Transverse colon (tissue), 4 donors: ENCODE data around the gene ZMAT5. TPM values are rescaled to one million over a fixed set of nuclear protein-coding genes. Genes with fewer than 3 reads are reported as not detected.

ENCODE experiments used
- DNase-seq: peaks from one replicate; pipeline ENCODE4 v3.0.0-alpha.2; 2019
- H3K27ac ChIP-seq, 4 donors: fragments of 200-600 bp; sonication (generic); 2 replicates each; pipeline ENCODE4 v1.5.1; 2016 to 2018; ENCODE audit warnings: inconsistent platforms in 4 of 4
- H3K27me3 ChIP-seq: fragments of 200-600 bp; sonication (generic); 2 replicates; pipeline ENCODE4 v1.5.1; 2017; ENCODE audit warnings: inconsistent platforms
- H3K36me3 ChIP-seq, 4 donors: fragments of 200-600 bp; sonication (generic); 2 replicates each; pipeline ENCODE4 v1.5.1; 2017 to 2019; ENCODE audit warnings: inconsistent platforms in 4 of 4
- H3K4me1 ChIP-seq, 4 donors: fragments of 200-600 bp; sonication (generic); 2 replicates each; pipeline ENCODE4 v1.5.1; 2017 to 2020; ENCODE audit warnings: inconsistent platforms in 4 of 4
- H3K4me3 ChIP-seq, 4 donors: fragments of 200-600 bp; sonication (generic); 1 replicate in 1 of 4; 2 replicates in 3 of 4; pipeline versions ENCODE4 v1.5.1 to v1.6.1; 2017 to 2019; ENCODE audit warnings: inconsistent platforms in 4 of 4
- H3K9me3 ChIP-seq, 2 donors: fragments of 200-600 bp; sonication (generic); 2 replicates each; pipeline ENCODE4 v1.5.1; 2017 to 2019; ENCODE audit warnings: inconsistent platforms in 2 of 2
- CTCF ChIP-seq, 5 experiments: fragments of 200-600 bp in 3 of 5; fragments of 450-650 bp in 2 of 5; sonication (generic) in 3 of 5; IDR thresholded peaks; 1 replicate in 2 of 5; 2 replicates in 3 of 5; pipeline ENCODE4 v1.5.1; 2016 to 2017; ENCODE audit warnings: antibody characterized with exemption in 5 of 5, inconsistent platforms in 3 of 5, mild to moderate bottlenecking in 2 of 5, moderate library complexity in 1 of 5
- EP300 ChIP-seq: sonication (generic); formaldehyde crosslinking; IDR thresholded peaks from one replicate; pipeline ENCODE4 v1.6.1; 2017; ENCODE audit warnings: antibody characterized with exemption, low read depth
- POLR2A ChIP-seq: fragments of 450-650 bp; IDR thresholded peaks from one replicate; pipeline ENCODE4 v1.6.1; 2016; ENCODE audit warnings: antibody characterized with exemption, mild to moderate bottlenecking, moderate library complexity
- POLR2AphosphoS5 ChIP-seq, 3 donors: sonication (generic); formaldehyde crosslinking; IDR thresholded peaks; one replicate each; pipeline ENCODE4 v1.6.1; 2016; ENCODE audit warnings: antibody characterized with exemption in 3 of 3
- WGBS, 2 donors: methylation state at CpG; one replicate each; pipeline ENCODE4 v1.1.5; 2018; ENCODE audit warnings: low coverage in 1 of 2; 5-methylcytosine and 5-hydroxymethylcytosine counted together
- in situ Hi-C, 4 donors: fragments of 200-750 bp; cut with MboI; loops; one replicate each; pipeline versions ENCODE4 v1.15.0 to v1.15.1; 2017; ENCODE audit warnings: low sequenced_read_pairs in 3 of 4, low pct_ligation_motif_present in 1 of 4, low pct_unique_long_range_greater_than_20kb in 1 of 4
- intact Hi-C: fragments of 100-400 bp; cut with DNase I; formaldehyde crosslinking; loops from one replicate; pipeline ENCODE4 v1.15.1; 2023; ENCODE audit warnings: low total_unique reads
- total RNA-seq, 4 donors: library from RNA; depleted of rRNA; stranded (reverse); fragments of >200 nt; gene quantifications; one replicate each; pipeline ENCODE4 v1.1.0, GENCODE V29; 2016

ZMAT5 gene
- total RNA-seq, 4 donors from 2014 or later: 13.8 to 20.2 (median 19.1) TPM; not detected in 1

- 33 to 72% methylated on average over 3 to 15 of the region's 16 CpGs for WGBS, 2 donors
- Histone ChIP-seq H3K4me1 (peaks cover 0 to 10% (median 5%) of the 10 kb centered on the region in 4 donors), H3K27me3 (peaks cover 63% of the 10 kb centered on the region), H3K9me3 (no peaks in the 10 kb centered on the region), H3K36me3 (no peaks in the 10 kb centered on the region), H3K27ac (no peak overlapping the region), H3K4me3 (no peak overlapping the region)
- in situ Hi-C loops: no loop called here
- DNase-seq: peak; percentile 53
- intact Hi-C loops: no loop called here
- TF ChIP-seq EP300 (no peak), CTCF (IDR thresholded peaks at IDR 0.05) (no peak), POLR2AphosphoS5 (IDR thresholded peaks at IDR 0.05) (no peak), POLR2A (no peak)
Measured at GRCh38 chr22:29716814-29717545, 49.8 kb downstream of the ZMAT5 start.

GRCh38 chr22:29715705-29716104 is 51.1 kb downstream of the ZMAT5 start:
- Histone ChIP-seq H3K4me3 (no peak overlapping the region), H3K27me3 (peaks cover 50% of the 10 kb centered on the region), H3K9me3 (no peaks in the 10 kb centered on the region), H3K36me3 (no peaks in the 10 kb centered on the region), H3K27ac (no peak overlapping the region), H3K4me1 (peaks cover 0 to 8% (median 5%) of the 10 kb centered on the region in 4 donors)
- intact Hi-C loops: no loop called here
- WGBS, 2 donors: 61% methylated on average over 5 of the region's 5 CpGs; no CpG with 5 or more reads in 1 of the 2 donors
- TF ChIP-seq CTCF (IDR thresholded peaks at IDR 0.05): no peak
- no peak for TF ChIP-seq POLR2AphosphoS5 (IDR thresholded peaks at IDR 0.05)
- no peak for TF ChIP-seq POLR2A
- TF ChIP-seq EP300: no peak
- no peak for DNase-seq
- in situ Hi-C loops: no loop called here

GRCh38 chr22:29715240-29715639 is 51.6 kb downstream of the ZMAT5 start:
- 49 to 80% methylated on average over 1 to 9 of the region's 13 CpGs for WGBS, 2 donors
- no peak for DNase-seq
- peaks cover 46% of the 10 kb centered on the region for H3K27me3 ChIP-seq
- H3K9me3 ChIP-seq: no peaks in the 10 kb centered on the region
- no peaks in the 10 kb centered on the region for H3K36me3 ChIP-seq
- in situ Hi-C loops (no loop called here), intact Hi-C loops (no loop called here)
- no peak overlapping the region for H3K4me3 ChIP-seq
- no peak overlapping the region for H3K27ac ChIP-seq
- no peak for TF ChIP-seq CTCF (IDR thresholded peaks at IDR 0.05)
- no peak for TF ChIP-seq POLR2A
- TF ChIP-seq POLR2AphosphoS5 (IDR thresholded peaks at IDR 0.05): no peak
- peaks cover 0 to 7% (median 3%) of the 10 kb centered on the region in 4 donors for H3K4me1 ChIP-seq

- H3K36me3 ChIP-seq: no peaks in the 10 kb centered on the region
- TF ChIP-seq EP300: no peak
- TF ChIP-seq POLR2A: no peak
- no peak for TF ChIP-seq POLR2AphosphoS5 (IDR thresholded peaks at IDR 0.05)
- no peak for TF ChIP-seq CTCF (IDR thresholded peaks at IDR 0.05)
- no peaks in the 10 kb centered on the region for H3K9me3 ChIP-seq
- intact Hi-C loops: no loop called here
- 53% methylated on average over 7 of the region's 8 CpGs; no CpG with 5 or more reads in 1 of the 2 donors for WGBS, 2 donors
- DNase-seq: no peak
- peaks cover 0 to 7% (median 0%) of the 10 kb centered on the region in 4 donors for H3K4me1 ChIP-seq
- H3K27ac ChIP-seq: no peak overlapping the region
- in situ Hi-C loops: no loop called here
- H3K27me3 ChIP-seq: peaks cover 28% of the 10 kb centered on the region
- no peak overlapping the region for H3K4me3 ChIP-seq
Measured at GRCh38 chr22:29713156-29713727, 53.6 kb downstream of the ZMAT5 start.
